ENCODE data around the gene SLFN14. TPM values are rescaled to one million over a fixed set of nuclear protein-coding genes. Genes with fewer than 3 reads are reported as not detected.
A peak's percentile ranks its signal among the peaks of the same experiment; 100 is the strongest.

SLFN14 gene
- polyA plus RNA-seq, 4 donors, result 0.07 TPM; not detected in 3

GRCh38 chr17:35588196-35588920 lies 27.7 kb upstream of the SLFN14 start:
- Histone ChIP-seq H3K27ac (ENCODE audit: low read depth in 1 of 3, low read length in 2 of 3) (peak overlapping the region in 2 of 3 donors; percentile 19 to 98), H3K4me1 (ENCODE audit: control insufficient read depth in 3 of 3, insufficient read depth in 2 of 3, low read depth in 1 of 3, low read length in 2 of 3) (peaks cover 0 to 17% (median 2%) of the 10 kb centered on the region in 3 donors), H3K36me3 (ENCODE audit: control insufficient read depth in 3 of 3, insufficient read depth in 2 of 3, low read depth in 1 of 3, low read length in 3 of 3) (no peaks in the 10 kb centered on the region), H3K9me3 (ENCODE audit: control insufficient read depth in 2 of 2, insufficient read depth in 1 of 2, low read depth in 1 of 2, low read length in 1 of 2) (no peaks in the 10 kb centered on the region), H3K27me3 (ENCODE audit: control insufficient read depth in 3 of 3, insufficient read depth in 3 of 3, low read length in 3 of 3) (peaks cover 0 to 2% (median 0%) of the 10 kb centered on the region in 3 donors), H3K4me3 (ENCODE audit: low read depth in 1 of 3, low read length in 3 of 3) (peak overlapping the region in 2 of 3 donors; percentile 83 to 89)
- DNase-seq (peak; percentile 68 to 70), FAIRE-seq (no peak)
- 57 to 62% (median 58%) methylated on average over 12 of the region's 12 CpGs for WGBS, 3 donors

- FAIRE-seq, result no peak
- peaks cover 0 to 17% (median 2%) of the 10 kb centered on the region in 3 donors for H3K4me1 ChIP-seq (ENCODE audit: control insufficient read depth in 3 of 3, insufficient read depth in 2 of 3, low read depth in 1 of 3, low read length in 2 of 3)
Observed at GRCh38 chr17:35587074-35587961, 26.7 kb upstream of the SLFN14 start, which contains the start of gene AP2B1. Gene AP2B1 (plus strand): TSS chr17:35587322. CDS start chr17:35594031, 6,709 bp downstream.

GRCh38 chr17:35586569-35587073 lies 26.0 kb upstream of the SLFN14 start:
- H3K36me3 ChIP-seq (ENCODE audit: control insufficient read depth in 3 of 3, insufficient read depth in 2 of 3, low read depth in 1 of 3, low read length in 3 of 3), result no peaks in the 10 kb centered on the region
- peak overlapping the region; percentile 79 to 98 (median 90) for H3K27ac ChIP-seq (ENCODE audit: low read depth in 1 of 3, low read length in 2 of 3)
- no peak for DNase-seq
- FAIRE-seq, result no peak
- H3K27me3 ChIP-seq (ENCODE audit: control insufficient read depth in 3 of 3, insufficient read depth in 3 of 3, low read length in 3 of 3), result peaks cover 0 to 2% (median 0%) of the 10 kb centered on the region in 3 donors
- WGBS, 3 donors, result 27 to 35% (median 29%) methylated on average over 7 of the region's 7 CpGs
- H3K9me3 ChIP-seq (ENCODE audit: control insufficient read depth in 2 of 2, insufficient read depth in 1 of 2, low read depth in 1 of 2, low read length in 1 of 2), result no peaks in the 10 kb centered on the region
- peak overlapping the region in 2 of 3 donors; percentile 83 to 89 for H3K4me3 ChIP-seq (ENCODE audit: low read depth in 1 of 3, low read length in 3 of 3)
- H3K4me1 ChIP-seq (ENCODE audit: control insufficient read depth in 3 of 3, insufficient read depth in 2 of 3, low read depth in 1 of 3, low read length in 2 of 3), result peaks cover 0 to 17% (median 2%) of the 10 kb centered on the region in 3 donors

More at GRCh38 chr17:35587074-35587961, 26.7 kb upstream of the SLFN14 start, which contains the start of gene AP2B1:
- peaks cover 0 to 2% (median 0%) of the 10 kb centered on the region in 3 donors for H3K27me3 ChIP-seq (ENCODE audit: control insufficient read depth in 3 of 3, insufficient read depth in 3 of 3, low read length in 3 of 3)
- DNase-seq, result peak; percentile 93 to 100
- H3K4me3 ChIP-seq (ENCODE audit: low read depth in 1 of 3, low read length in 3 of 3), result peak within 1 kb of the TSS; percentile 43 to 89 (median 83)
- H3K9me3 ChIP-seq (ENCODE audit: control insufficient read depth in 2 of 2, insufficient read depth in 1 of 2, low read depth in 1 of 2, low read length in 1 of 2), result no peaks in the 10 kb centered on the region
- H3K27ac ChIP-seq (ENCODE audit: low read depth in 1 of 3, low read length in 2 of 3), result peak within 1 kb of the TSS; percentile 79 to 98 (median 90)
- WGBS, 3 donors, result 0 to 1% (median 0%) methylated on average over 49 to 50 of the region's 50 CpGs
- H3K36me3 ChIP-seq (ENCODE audit: control insufficient read depth in 3 of 3, insufficient read depth in 2 of 3, low read depth in 1 of 3, low read length in 3 of 3), result no peaks in the 10 kb centered on the region

- no peak overlapping the region for H3K27ac ChIP-seq (ENCODE audit: low read depth in 1 of 3, low read length in 2 of 3)
- FAIRE-seq, result no peak
- H3K27me3 ChIP-seq (ENCODE audit: control insufficient read depth in 3 of 3, insufficient read depth in 3 of 3, low read length in 3 of 3), result peaks cover 0 to 2% (median 0%) of the 10 kb centered on the region in 3 donors
- H3K4me3 ChIP-seq (ENCODE audit: low read depth in 1 of 3, low read length in 3 of 3), result no peak overlapping the region
- peaks cover 0 to 15% (median 5%) of the 10 kb centered on the region in 3 donors for H3K4me1 ChIP-seq (ENCODE audit: control insufficient read depth in 3 of 3, insufficient read depth in 2 of 3, low read depth in 1 of 3, low read length in 2 of 3)
- 75 to 89% (median 79%) methylated on average over 1 of the region's 1 CpG for WGBS, 3 donors
- DNase-seq, result no peak
- H3K36me3 ChIP-seq (ENCODE audit: control insufficient read depth in 3 of 3, insufficient read depth in 2 of 3, low read depth in 1 of 3, low read length in 3 of 3), result no peaks in the 10 kb centered on the region
- H3K9me3 ChIP-seq (ENCODE audit: control insufficient read depth in 2 of 2, insufficient read depth in 1 of 2, low read depth in 1 of 2, low read length in 1 of 2), result no peaks in the 10 kb centered on the region
Observed at GRCh38 chr17:35584061-35584460, 23.4 kb upstream of the SLFN14 start.

GRCh38 chr17:35578929-35579432 lies 18.4 kb upstream of the SLFN14 start:
- H3K27me3 ChIP-seq (ENCODE audit: control insufficient read depth in 3 of 3, insufficient read depth in 3 of 3, low read length in 3 of 3), result no peaks in the 10 kb centered on the region
- H3K4me1 ChIP-seq (ENCODE audit: control insufficient read depth in 3 of 3, insufficient read depth in 2 of 3, low read depth in 1 of 3, low read length in 2 of 3), result peaks cover 0 to 3% (median 3%) of the 10 kb centered on the region in 3 donors
- peak overlapping the region; percentile 84 to 94 (median 88) for H3K27ac ChIP-seq (ENCODE audit: low read depth in 1 of 3, low read length in 2 of 3)
- no peak for FAIRE-seq
- no peaks in the 10 kb centered on the region for H3K9me3 ChIP-seq (ENCODE audit: control insufficient read depth in 2 of 2, insufficient read depth in 1 of 2, low read depth in 1 of 2, low read length in 1 of 2)
- 1 to 3% (median 2%) methylated on average over 11 of the region's 11 CpGs for WGBS, 3 donors
- no peak for DNase-seq
- peak overlapping the region; percentile 53 to 80 (median 76) for H3K4me3 ChIP-seq (ENCODE audit: low read depth in 1 of 3, low read length in 3 of 3)
- H3K36me3 ChIP-seq (ENCODE audit: control insufficient read depth in 3 of 3, insufficient read depth in 2 of 3, low read depth in 1 of 3, low read length in 3 of 3), result peaks cover 0 to 1% (median 0%) of the 10 kb centered on the region in 3 donors

GRCh38 chr17:35578197-35578928 lies 17.7 kb upstream of the SLFN14 start, which contains the start of gene PEX12:
Gene PEX12 (minus strand): TSS chr17:35578571. CDS start chr17:35578021, 550 bp downstream.
- FAIRE-seq, result no peak
- 0% methylated on average over 44 to 45 of the region's 45 CpGs for WGBS, 3 donors

GRCh38 chr17:35577830-35578196 lies 17.2 kb upstream of the SLFN14 start:
- Histone ChIP-seq H3K27ac (ENCODE audit: low read depth in 1 of 3, low read length in 2 of 3) (peak overlapping the region; percentile 84 to 94 (median 88)), H3K36me3 (ENCODE audit: control insufficient read depth in 3 of 3, insufficient read depth in 2 of 3, low read depth in 1 of 3, low read length in 3 of 3) (peaks cover 0 to 4% (median 0%) of the 10 kb centered on the region in 3 donors), H3K4me3 (ENCODE audit: low read depth in 1 of 3, low read length in 3 of 3) (peak overlapping the region; percentile 53 to 80 (median 76)), H3K9me3 (ENCODE audit: control insufficient read depth in 2 of 2, insufficient read depth in 1 of 2, low read depth in 1 of 2, low read length in 1 of 2) (no peaks in the 10 kb centered on the region), H3K27me3 (ENCODE audit: control insufficient read depth in 3 of 3, insufficient read depth in 3 of 3, low read length in 3 of 3) (no peaks in the 10 kb centered on the region), H3K4me1 (ENCODE audit: control insufficient read depth in 3 of 3, insufficient read depth in 2 of 3, low read depth in 1 of 3, low read length in 2 of 3) (peaks cover 0 to 3% (median 3%) of the 10 kb centered on the region in 3 donors)
- WGBS, 3 donors, result 3 to 4% (median 3%) methylated on average over 8 of the region's 8 CpGs
- FAIRE-seq (no peak), DNase-seq (peak in 1 of 2 donors; percentile 45)

More at GRCh38 chr17:35578197-35578928, 17.7 kb upstream of the SLFN14 start, which contains the start of gene PEX12:
- H3K4me3 ChIP-seq (ENCODE audit: low read depth in 1 of 3, low read length in 3 of 3), result peak within 1 kb of the TSS; percentile 53 to 80 (median 76)
- peak; percentile 94 for DNase-seq
- no peaks in the 10 kb centered on the region for H3K9me3 ChIP-seq (ENCODE audit: control insufficient read depth in 2 of 2, insufficient read depth in 1 of 2, low read depth in 1 of 2, low read length in 1 of 2)
- peaks cover 0 to 4% (median 0%) of the 10 kb centered on the region in 3 donors for H3K36me3 ChIP-seq (ENCODE audit: control insufficient read depth in 3 of 3, insufficient read depth in 2 of 3, low read depth in 1 of 3, low read length in 3 of 3)
- peak within 1 kb of the TSS; percentile 84 to 94 (median 88) for H3K27ac ChIP-seq (ENCODE audit: low read depth in 1 of 3, low read length in 2 of 3)
- no peaks in the 10 kb centered on the region for H3K27me3 ChIP-seq (ENCODE audit: control insufficient read depth in 3 of 3, insufficient read depth in 3 of 3, low read length in 3 of 3)
- peaks cover 0 to 3% (median 3%) of the 10 kb centered on the region in 3 donors for H3K4me1 ChIP-seq (ENCODE audit: control insufficient read depth in 3 of 3, insufficient read depth in 2 of 3, low read depth in 1 of 3, low read length in 2 of 3)
